Measurements from ENCODE around the gene KIAA1755.
"Not testable (repeated sequence)": the region's sequence is repeated elsewhere in the genome, so short reads cannot be mapped to it uniquely, and the experiment has no call there.

KIAA1755 gene

GRCh38 chr20:38267296-38267695 is 6.8 kb upstream of the KIAA1755 start:
- DNase-seq, result no peak

GRCh38 chr20:38266426-38266825 is 5.9 kb upstream of the KIAA1755 start:
- DNase-seq, result no peak

GRCh38 chr20:38262931-38263330 is 2.4 kb upstream of the KIAA1755 start:
- DNase-seq, result no peak

GRCh38 chr20:38261054-38261390 is 487 bp upstream of the KIAA1755 start:
- no peak for DNase-seq

DNA sequence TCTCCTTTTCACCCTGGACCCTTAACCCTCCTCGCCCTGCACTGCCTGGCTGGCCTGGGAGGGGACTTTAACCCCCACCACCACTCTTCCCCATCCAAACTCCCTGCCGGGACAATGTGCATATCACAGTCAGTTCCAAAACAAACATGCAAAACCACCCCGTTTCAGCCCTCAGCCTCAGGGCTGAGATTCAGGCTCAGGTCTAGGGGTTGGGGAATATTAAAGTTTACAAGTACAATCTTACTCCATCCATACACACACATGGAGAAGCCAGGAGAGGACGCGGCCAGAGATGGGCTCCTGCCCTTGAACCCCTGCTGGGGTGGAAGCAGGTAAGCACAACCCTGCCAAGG is 534 bp downstream of the KIAA1755 start:
- DNase-seq, result peak in 10 of 56 donors; percentile 19 to 63 (median 40)

- no peak for DNase-seq
These were observed 1.9 kb downstream of the KIAA1755 start for GRCh38 chr20:38258545-38259215.

- DNase-seq, result no peak
These were observed 3.6 kb downstream of the KIAA1755 start for GRCh38 chr20:38256966-38257365.

DNA sequence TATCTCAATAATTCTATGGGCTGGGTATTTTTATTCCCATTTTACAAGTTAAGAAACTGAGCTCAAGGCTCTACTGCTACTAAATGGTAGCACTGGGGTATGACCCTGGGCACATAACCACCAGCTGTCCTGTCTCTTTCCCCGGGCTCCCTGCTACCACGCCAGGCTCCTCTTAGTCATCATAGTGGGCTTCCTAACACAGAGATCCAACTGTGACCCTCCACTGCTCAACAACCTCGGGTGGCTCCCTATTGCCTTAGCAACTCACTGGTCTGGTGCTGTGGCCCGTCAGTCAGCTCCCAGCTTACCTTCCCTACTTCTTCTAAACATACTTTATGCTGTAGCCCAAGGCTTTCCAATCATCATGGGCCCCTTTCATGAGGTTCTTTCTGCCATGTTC is 4.5 kb downstream of the KIAA1755 start:
- no peak for DNase-seq

GRCh38 chr20:38255393-38255792 is 5.1 kb downstream of the KIAA1755 start:
- peak in 1 of 56 donors; percentile 11 for DNase-seq

DNA sequence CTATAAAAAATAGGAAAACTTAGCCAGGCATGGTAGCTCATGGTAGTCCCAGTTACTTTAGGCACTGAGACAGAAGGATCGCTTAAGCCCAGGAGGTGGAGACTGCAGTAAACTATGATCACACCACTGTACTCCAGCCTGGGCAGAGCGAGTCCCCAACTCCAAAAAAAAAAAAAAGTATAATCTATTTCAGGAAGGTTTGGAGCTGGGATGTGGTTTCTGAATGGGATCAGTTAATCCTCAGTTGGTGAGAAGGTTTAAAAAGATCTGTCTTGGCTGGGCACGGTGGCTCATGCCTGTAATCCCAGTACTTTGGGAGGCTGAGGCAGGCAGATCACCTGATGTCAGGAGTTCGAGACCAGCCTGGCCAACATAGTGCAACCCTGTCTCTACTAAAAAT is 5.9 kb downstream of the KIAA1755 start:
- DNase-seq, result not testable (repeated sequence)

DNA sequence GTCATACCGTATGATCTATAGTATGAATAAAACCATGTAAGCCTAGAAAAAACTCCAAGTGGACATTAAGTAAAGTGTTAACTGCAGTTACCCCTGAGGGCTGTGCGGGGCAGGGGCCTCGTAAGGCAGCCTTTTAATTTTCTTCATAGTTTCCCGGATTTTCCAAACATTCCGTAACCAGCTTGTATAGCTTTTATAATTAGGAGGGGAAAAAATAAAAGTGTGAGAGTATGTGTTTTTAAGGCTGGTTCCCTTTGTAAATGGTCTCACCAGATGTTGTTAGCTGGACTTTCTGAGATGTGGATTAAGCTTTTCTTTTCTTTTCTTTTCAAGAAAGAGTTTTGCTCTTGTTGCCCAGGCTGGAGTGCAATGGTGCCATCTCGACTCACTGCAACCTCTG is 7.0 kb downstream of the KIAA1755 start:
- DNase-seq, result no peak

- DNase-seq, result peak in 20 of 56 donors; percentile 8 to 60 (median 32)
These were observed 7.9 kb downstream of the KIAA1755 start for GRCh38 chr20:38252292-38253288.

- not testable (repeated sequence) for DNase-seq
These were observed 9.1 kb downstream of the KIAA1755 start for GRCh38 chr20:38251441-38251840.

DNA sequence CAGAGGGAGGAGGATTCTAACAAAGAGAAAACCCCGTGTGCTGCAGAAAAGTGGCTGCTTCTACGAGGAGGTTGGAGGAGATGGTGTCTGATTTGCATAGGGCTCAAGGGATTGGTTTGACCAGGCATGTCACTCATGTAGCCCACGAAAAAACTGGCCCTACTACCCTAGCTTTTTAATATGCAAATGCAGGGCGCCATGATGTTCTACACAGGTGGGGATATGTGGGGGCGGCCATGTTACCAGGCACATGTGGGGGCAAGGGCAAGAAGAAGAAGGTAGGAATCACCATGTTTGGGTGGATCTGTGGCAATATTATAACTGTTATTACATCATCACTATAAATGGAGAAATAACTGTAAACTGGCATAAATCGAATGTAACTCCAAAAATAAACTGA is 9.9 kb downstream of the KIAA1755 start:
- no peak for DNase-seq

DNA sequence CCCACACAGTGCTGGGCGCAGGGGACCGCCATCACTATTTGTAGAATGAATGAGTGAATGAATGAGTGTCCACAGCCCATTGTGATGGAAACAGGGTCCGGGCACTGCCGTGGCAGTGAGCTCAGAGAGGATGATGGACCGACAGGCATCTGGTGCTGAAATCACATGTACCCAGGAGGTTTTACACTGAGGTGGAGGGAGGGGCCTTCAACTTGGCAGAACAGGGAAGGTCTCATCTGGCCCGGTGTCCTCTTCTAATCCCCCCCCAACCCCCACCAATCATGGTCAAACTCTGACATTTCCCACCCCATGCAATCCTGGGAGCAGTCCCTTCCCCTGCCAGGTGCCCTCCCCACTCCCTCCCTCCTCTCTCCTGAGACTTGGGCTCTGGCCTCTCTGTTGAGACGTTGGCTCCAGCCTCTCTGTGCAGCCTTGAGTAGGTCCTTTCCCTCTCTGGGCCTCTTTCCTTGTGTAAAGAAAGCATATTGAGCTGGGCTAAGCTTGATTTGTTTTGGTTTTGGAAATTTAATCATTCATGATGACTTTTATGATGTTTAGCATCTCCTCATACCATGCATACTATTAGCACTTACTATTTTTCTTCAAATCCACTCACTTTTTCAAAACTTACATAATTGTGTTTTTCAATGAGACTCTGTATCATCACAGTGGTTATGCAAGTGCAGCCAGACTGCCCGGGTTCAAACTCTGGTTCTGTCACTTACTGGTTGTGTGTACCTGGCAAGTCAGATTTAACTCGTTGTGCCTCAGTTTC is 10.8 kb downstream of the KIAA1755 start:
- DNase-seq, result no peak

- DNase-seq, result no peak
These were observed 12.4 kb downstream of the KIAA1755 start for GRCh38 chr20:38248133-38248532.

DNA sequence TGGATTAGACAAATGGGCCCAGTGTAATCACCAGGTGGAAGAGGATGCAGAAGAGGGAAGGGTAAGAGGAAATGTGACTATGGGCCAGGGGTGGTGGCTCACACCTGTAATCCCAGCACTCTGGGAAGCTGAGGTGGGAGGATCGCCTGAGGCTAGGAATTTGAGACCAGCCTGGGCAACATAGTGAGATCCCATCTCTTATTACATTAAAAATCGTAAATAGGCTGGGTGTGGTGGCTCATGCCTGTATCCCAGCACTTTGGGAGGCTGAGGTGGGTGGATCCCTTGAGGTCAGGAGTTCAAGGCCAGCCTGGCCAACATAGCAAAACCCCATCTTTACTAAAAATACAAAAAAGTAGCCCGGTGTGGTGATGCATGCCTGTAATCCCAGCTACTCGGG is 12.8 kb downstream of the KIAA1755 start:
- DNase-seq, result not testable (repeated sequence)

GRCh38 chr20:38247166-38247509 is 13.4 kb downstream of the KIAA1755 start:
- no peak for DNase-seq

GRCh38 chr20:38246357-38247165 is 14.0 kb downstream of the KIAA1755 start:
- DNase-seq, result peak in 21 of 56 donors; percentile 9 to 50 (median 28)

DNA sequence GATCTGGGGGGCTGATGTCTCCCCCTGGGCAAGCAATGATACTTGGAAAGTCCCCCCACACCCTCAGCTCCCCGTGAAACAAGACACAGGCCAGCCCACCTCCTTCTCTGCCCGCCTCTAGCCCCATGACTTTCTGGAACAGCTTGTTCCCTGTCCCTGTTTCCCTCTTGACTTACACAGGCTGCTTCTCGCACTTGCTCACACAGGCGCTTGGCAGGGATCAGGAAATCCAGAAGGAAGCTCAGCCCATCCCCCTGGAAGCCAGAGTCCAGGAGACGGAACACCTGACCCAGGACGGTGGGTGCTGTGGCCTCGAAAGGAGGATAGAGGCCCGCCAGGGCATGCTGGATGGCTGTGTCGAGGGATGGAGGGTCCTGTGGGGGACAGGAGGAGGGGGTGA is 14.8 kb downstream of the KIAA1755 start:
- peak in 20 of 56 donors; percentile 12 to 53 (median 28) for DNase-seq

GRCh38 chr20:38243709-38244020 is 16.9 kb downstream of the KIAA1755 start:
- DNase-seq, result no peak

Measured in amygdala (tissue), 56 donors.